ENCODE measurements around the gene RPL3. TPM values are rescaled to one million over a fixed set of nuclear protein-coding genes. Genes with fewer than 3 reads are reported as not detected.

The RPL3 gene
- total RNA-seq, 1 experiment from 2014 or later = 3,009 TPM

GRCh38 chr22:39278040-39278439, 41.4 kb downstream of the RPL3 start (continued):
- TF ChIP-seq ZBTB43 (CRISPR knock-in tag; IDR thresholded peaks at IDR 0.05) (no peak), ZNF219 (CRISPR knock-in tag; IDR thresholded peaks at IDR 0.05; ENCODE audit: borderline replicate concordance) (no peak)

- CTCF ChIA-PET = interaction anchor here (1.0 kb wide), 1 partner anchor 27 kb away, joined by 3 read pairs; no protein-coding TSS in a partner anchor
- TF ChIP-seq ZMAT4 (CRISPR knock-in tag; IDR thresholded peaks at IDR 0.05) (no peak), FOXP4 (CRISPR knock-in tag; IDR thresholded peaks at IDR 0.05) (no peak), NFYB (CRISPR knock-in tag; conservative IDR thresholded peaks at IDR 0.05; ENCODE audit: low read depth) (no peak), SMAD4 (CRISPR knock-in tag; IDR thresholded peaks at IDR 0.05) (no peak), USF2 (CRISPR knock-in tag; IDR thresholded peaks at IDR 0.05) (no peak), GTF2I (CRISPR knock-in tag; conservative IDR thresholded peaks at IDR 0.05) (peak; percentile 78; the same call in 1 of the 2 replicates), ZNF532 (CRISPR knock-in tag; IDR thresholded peaks at IDR 0.05; ENCODE audit: borderline replicate concordance) (no peak), SMAD3 (CRISPR knock-in tag; IDR thresholded peaks at IDR 0.05; ENCODE audit: borderline replicate concordance) (no peak)
- ATAC-seq = no peak
- Mint-ChIP-seq H3K36me3 (peaks cover 12% of the 10 kb centered on the region), H3K9me3 (peaks cover 15% of the 10 kb centered on the region), H3K27me3 (ENCODE audit: low read depth) (peaks cover 6% of the 10 kb centered on the region), H3K27ac (no peak overlapping the region), H3K4me3 (no peak overlapping the region), H3K4me1 (peaks cover 25% of the 10 kb centered on the region)
- DNase-seq (ENCODE audit: low spot score) = no peak
- POLR2A ChIA-PET = no interaction called here
These were observed 42.2 kb downstream of the RPL3 start for GRCh38 chr22:39277142-39277607.

GRCh38 chr22:39276440-39277141, 42.8 kb downstream of the RPL3 start:
- H3K9me3 Mint-ChIP-seq = peaks cover 18% of the 10 kb centered on the region
- peaks cover 25% of the 10 kb centered on the region for H3K4me1 Mint-ChIP-seq
- ChIA-PET POLR2A (no interaction called here), CTCF (no interaction called here)
- DNase-seq (ENCODE audit: low spot score) (no peak), ATAC-seq (no peak)
- H3K27me3 Mint-ChIP-seq (ENCODE audit: low read depth) = peaks cover 6% of the 10 kb centered on the region
- no peak overlapping the region for H3K27ac Mint-ChIP-seq
- H3K36me3 Mint-ChIP-seq = peaks cover 12% of the 10 kb centered on the region
- H3K4me3 Mint-ChIP-seq = no peak overlapping the region
- TF ChIP-seq MAX (CRISPR knock-in tag; IDR thresholded peaks at IDR 0.05) (no peak), GTF2I (CRISPR knock-in tag; conservative IDR thresholded peaks at IDR 0.05) (no peak; the same call in 1 of the 2 replicates), CTCF (IDR thresholded peaks at IDR 0.05) (no peak), ZBTB21 (CRISPR knock-in tag; IDR thresholded peaks at IDR 0.05; ENCODE audit: borderline replicate concordance) (no peak), KAT7 (CRISPR knock-in tag; IDR thresholded peaks at IDR 0.05; ENCODE audit: borderline replicate concordance) (no peak), NR3C1 (CRISPR knock-in tag; conservative IDR thresholded peaks at IDR 0.05; ENCODE audit: low read depth) (no peak), ERG (CRISPR knock-in tag; IDR thresholded peaks at IDR 0.05) (no peak), GABPB1 (CRISPR knock-in tag; IDR thresholded peaks at IDR 0.05) (no peak), E2F5 (CRISPR knock-in tag; IDR thresholded peaks at IDR 0.05) (no peak), CREM (CRISPR knock-in tag; IDR thresholded peaks at IDR 0.05) (no peak)
